ENCODE data around the gene ZDHHC8.

ZDHHC8 gene

GRCh38 chr22:20099099-20099711 lies 32.4 kb upstream of the ZDHHC8 start:
- DNase-seq, result no peak

- no peak for DNase-seq
Measured at GRCh38 chr22:20101638-20102037, 30.0 kb upstream of the ZDHHC8 start.

GRCh38 chr22:20102203-20102780 lies 29.3 kb upstream of the ZDHHC8 start:
- DNase-seq, result no peak

- no peak for DNase-seq
Measured at GRCh38 chr22:20105456-20106204, 26.0 kb upstream of the ZDHHC8 start.

DNA sequence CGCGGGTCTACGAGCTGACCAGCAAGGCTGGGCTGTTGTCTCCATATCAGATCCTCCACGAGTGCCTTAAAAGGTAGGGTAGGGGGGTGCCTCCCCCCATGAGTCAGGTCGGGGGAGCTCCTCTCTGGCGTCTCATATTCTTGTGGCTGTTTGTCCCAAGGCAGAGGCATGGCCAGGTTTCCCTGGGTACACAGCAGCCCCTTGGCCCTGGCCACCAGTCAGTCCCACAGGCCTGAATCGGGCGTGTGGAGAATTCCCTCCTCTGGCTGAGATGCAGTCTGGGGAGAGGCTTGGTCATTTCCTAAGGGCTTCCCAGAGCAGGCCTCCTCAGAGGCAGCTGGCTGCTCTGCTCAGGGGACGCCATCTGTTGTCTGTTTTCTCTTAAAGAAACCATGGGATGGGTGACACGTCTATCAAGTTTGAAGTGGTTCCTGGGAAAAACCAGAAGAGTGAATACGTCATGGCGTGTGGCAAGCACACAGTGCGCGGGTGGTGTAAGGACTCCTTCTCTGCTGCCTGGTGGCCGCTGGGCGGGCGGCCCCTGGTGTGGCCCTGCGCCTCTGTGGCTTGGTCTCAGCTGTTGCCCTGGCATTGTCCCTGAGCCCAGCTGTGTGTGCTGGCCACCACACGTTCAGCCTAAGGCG lies 25.3 kb upstream of the ZDHHC8 start:
- no peak for DNase-seq

GRCh38 chr22:20106849-20107237 lies 24.8 kb upstream of the ZDHHC8 start:
- DNase-seq, result no peak

- no peak for DNase-seq
Measured at GRCh38 chr22:20107471-20107901, 24.1 kb upstream of the ZDHHC8 start.

DNA sequence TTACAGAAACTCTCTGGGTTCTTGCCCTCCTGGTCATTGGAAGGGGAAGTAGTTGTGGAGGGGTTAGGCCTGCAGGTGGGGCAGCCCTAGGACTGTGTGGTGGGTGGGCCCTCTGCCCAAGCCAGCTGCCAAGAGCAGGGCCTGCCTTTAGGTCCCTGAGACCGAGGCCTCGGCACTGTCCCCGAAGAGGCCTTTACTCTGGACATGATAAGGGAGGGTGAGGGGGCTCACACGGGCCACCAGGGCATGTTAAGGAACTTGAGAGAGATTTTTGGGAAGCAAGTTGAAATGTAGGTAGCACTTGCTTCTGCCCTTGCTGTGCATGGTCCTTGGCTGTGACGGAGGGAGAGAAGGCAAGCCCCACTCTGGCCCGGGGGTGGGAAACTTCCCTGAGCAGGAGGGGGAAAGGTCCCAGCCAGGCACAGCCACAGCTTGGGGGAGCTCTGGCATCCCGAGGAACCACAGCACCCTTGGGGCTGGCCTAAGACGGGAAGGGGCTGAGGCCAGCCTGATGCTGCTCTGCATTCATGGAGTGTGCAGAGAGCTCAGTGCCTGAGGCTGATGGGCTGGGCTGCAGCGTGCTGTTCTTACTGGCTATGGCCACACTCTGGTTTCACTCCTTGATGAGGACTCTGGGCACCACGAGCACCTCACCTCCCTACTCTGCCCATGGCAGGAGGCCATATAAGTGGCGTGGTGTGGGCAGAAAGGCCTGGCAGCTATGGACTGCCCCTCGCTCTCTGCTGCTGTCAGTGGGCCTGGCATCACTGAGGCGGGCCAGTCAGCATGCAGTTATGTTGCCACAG lies 23.4 kb upstream of the ZDHHC8 start:
- no peak for DNase-seq

- DNase-seq, result no peak
Measured at GRCh38 chr22:20108757-20109230, 22.8 kb upstream of the ZDHHC8 start.

DNA sequence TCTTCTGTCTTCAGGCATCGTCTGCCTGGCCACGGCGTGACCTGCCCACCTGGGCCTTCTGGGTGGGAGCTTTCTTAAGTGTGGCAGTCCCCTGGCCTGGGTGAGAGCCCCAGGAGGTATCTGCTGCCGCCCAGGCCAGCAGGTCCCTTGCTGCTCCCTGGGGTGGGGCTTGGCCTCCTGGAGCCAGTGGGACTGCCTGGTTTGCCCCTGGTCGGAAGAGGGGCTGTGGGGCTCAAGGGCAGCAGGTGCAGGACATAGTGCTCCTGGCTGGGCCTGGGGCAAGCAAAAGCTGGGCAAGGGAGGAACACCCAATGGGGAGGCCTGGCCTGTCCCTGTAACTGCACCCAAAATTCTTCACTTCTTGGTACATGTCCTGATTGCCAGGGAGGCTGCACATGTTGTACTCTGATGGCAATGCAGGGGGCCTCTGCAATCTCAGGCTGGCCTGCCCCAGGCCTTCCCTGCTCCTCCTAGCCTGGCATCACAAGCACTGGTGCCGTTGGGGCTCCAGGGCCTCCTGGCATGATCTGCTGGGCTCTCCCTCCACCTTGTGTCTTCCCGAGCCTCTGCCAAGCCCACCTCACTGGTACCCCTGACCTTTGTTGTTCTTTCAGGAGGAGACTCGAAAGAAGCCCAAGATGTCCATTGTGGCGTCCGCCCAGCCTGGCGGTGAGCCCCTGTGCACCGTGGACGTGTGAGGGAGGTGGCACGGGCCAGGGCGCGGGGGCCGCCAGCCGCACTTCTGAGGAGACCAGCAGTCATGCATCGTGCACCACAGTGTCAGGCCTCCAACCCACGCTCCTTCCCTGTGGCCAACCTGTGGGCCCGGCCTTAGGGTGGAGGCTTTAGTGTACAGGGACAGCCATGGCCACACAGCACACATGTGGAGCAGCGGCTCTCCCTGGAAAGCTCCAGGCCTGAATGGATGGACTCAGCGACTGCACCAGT lies 21.9 kb upstream of the ZDHHC8 start:
- DNase-seq, result no peak

DNA sequence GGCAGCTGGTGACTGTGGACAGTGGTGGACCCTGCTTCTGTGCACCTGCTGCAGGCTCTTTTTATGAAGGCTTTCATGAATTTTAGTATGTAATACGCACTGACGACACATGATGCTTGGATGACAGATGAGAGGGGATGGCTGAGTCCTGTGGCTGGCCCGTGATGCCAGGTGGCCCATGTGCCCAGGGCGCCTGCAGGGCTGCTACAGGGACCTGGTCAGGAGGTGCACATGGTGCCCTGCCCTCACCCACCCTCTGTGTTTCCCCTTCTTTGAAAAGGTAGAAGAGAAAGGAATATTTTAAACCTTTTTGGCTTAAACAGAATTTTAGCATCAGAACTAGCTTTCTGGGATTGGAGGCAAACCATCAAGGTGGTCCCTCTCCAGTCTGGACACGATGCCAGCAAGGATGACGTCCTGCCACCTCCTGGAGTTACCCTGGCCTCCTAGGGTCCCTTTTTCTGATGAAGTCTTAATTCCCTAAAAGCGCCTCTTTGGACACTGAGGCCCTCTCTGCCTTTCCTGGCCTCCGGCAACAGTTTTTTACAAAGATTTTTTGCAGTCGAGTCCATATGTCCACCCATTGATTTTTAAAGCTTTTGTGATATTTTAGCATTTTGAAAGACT lies 21.1 kb upstream of the ZDHHC8 start:
- DNase-seq, result no peak

DNA sequence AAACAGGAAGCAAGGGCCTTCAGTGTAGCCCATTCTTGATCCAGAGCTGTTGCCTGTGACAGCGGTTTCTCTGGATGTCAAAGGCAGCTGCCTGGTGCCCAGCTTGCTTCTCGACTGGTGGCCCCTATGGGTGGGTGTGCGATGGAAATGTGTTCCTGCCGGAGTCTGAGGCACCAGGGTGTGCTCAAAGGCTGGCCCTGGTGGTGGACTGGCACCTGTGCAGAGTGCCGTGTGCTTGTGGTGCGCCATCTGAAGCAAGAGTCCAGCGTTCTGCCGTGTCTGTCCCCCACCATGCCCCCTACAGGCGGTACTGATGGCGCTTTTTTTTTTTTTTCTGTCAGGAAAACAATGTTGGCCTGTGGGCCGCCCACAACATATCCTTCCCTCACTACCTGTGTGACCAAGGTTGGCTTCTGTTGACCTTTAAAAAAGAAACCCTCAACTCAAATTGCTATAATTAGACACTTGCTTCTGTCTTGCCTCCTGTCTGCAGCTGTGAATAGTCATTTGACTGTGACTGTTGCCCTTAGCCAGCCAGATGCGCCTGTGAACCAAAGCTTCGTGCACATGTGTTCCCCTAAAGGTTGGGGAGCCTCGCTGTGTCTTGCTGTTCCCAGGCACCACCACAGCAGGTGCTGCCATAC lies 20.4 kb upstream of the ZDHHC8 start:
- peak; percentile 40 for DNase-seq

DNA sequence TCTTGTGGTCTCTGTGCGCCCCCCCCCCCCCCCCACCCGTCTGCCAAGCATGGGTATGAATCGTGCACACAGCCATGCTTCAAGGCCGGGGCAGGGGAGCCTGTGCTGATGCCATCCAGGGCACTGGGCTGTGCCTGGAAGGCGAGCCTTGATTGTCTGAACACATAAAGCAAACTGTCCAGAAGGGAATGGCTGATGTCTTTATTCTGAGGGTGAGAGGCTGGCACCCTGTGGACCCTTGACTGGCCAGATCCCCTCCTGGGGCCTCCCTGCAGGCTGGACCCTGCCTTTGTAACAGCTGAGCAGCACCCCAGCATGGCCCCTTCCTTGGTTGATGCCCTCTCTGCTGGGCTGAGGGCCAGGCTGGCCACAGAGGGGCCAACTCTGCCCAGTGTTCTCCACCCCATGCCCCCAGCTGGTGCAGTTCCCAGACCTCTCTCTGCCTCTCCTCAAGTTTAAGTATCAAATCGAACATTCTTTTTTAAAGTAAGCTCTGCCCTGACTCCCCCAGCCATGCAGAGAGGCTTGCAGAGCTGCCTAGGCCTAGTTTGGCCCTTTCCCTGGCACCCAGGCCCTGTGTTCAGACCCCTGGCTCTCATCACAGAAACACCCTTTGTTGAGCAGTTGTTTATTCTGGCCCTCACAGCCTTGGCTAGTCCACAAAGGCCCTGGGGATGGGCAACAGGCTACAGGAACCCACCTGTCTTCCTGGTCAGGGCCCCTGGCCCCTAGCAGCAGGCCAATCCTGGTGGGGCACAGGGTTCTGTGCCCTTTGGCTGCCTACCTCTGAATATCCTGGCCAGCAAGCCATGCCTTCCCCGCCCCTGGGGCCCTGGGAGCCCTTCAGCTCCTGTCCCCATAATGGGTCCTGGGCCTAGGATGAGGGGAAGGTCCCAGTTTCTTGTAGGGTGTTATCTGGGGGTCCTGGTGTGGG lies 19.6 kb upstream of the ZDHHC8 start:
- no peak for DNase-seq

DNA sequence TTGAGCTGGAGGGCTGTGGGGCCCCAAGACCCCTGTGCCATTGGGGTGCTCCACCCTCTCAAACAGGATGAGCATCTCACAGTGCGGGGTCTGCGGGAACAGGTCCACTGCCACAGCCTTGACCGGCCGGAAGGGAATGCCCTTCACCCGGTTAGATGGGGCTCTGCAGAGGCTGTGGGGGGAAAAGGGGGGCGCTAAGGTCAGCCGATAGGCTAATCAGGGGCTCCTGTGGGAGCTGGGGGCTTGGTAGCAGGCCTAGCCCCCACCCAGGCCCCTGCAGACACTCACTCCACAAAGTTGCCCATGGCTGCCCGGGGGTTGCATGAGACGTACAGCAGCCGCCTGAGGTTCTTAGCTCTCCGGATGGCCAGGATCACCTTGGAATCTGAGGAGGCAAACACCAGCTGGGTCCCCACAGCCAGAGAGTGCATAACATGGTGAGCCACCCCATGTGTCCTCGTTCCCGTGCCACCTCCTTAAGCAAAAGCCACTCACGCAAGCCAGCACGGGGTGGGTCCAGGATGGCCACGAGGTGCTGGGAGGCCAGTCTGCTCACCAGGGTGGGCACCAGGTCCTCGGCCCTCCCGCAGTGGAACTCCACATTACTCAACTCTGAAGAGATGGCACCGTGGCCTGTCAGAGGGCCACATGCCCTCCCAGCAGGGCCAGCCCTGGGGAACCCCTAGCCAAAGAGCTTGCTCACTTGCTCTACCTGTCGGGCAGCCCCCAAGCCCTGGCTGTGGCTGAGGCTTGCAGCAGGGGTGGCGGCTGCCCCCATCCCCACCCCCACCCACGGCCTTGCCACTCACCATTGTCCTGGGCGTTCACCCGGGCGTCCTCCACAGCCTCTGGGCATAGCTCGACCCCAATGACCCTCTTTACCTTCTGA lies 18.7 kb upstream of the ZDHHC8 start:
- DNase-seq, result no peak

DNA sequence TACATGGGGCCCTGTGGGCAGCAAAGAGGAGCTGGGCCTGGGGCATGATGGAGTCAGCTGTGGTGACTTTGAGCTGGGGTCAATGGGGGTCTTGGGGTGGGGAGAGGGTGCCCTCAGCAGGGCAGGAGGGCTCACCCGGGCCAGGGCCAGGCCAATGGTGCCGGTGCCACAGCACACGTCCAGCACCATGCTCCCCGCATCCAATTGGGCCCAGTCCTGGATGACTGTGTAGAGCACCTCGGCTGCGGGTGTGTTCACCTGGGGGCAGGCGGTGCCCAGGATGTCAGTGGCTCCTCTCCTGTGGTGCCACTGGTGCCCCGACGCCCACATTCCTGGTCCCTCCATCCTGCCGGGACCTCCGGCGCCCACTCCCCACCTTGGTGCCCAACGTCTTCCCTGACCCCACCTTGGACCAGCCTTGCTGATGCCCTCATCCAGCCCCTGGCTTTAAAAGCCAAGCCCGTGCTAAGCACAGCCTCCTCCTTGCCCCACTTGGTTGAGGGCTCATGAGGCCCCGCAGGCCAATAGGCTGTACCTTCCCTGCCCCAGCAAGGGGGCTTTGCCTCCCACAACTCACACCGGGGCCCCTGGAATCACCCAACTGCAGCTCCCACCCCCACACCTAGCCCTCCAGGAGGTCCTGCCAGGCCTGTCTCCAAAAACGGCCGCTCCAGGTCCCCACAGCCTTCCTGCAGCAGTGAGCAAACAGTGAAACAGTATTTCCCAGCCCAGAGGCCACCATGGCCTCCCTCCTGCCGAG lies 17.9 kb upstream of the ZDHHC8 start:
- no peak for DNase-seq

- DNase-seq, result no peak
Measured at GRCh38 chr22:20114506-20115475, 16.8 kb upstream of the ZDHHC8 start.

Data from CD4-positive, alpha-beta T cell treated with Interleukin-21 for 1 hour (primary cell).